OCI-LY1 (cell line): Measurements from ENCODE around the gene STRBP.
A peak's percentile ranks its signal among the peaks of the same experiment; 100 is the strongest.

ENCODE experiments used
- H2AFZ ChIP-seq: fragments of 200-600 bp; sonication (generic), shearing (Covaris generic); 2 replicates; pipeline ENCODE4 v1.6.0; 2014; ENCODE audit warnings: antibody characterized with exemption, mild to moderate bottlenecking, low read length
- H3F3A ChIP-seq: fragments of 200-600 bp; sonication (generic), shearing (Covaris generic); 2 replicates; pipeline ENCODE4 v1.6.0; 2014; ENCODE audit warnings: mild to moderate bottlenecking, antibody characterized with exemption, low read length, moderate library complexity; ENCODE audit not compliant: insufficient read depth
- H3K27ac ChIP-seq: fragments of 200-600 bp; sonication (generic); 2 replicates; pipeline ENCODE4 v1.5.1; 2014; ENCODE audit warnings: low read length, mixed run types, mild to moderate bottlenecking, low read depth; ENCODE audit not compliant: poor library complexity, severe bottlenecking
- H3K27me3 ChIP-seq: fragments of 200-600 bp; sonication (generic); 2 replicates; pipeline ENCODE4 v1.6.0; 2014; ENCODE audit warnings: antibody characterized with exemption, mild to moderate bottlenecking, low read length, moderate library complexity; ENCODE audit not compliant: insufficient read depth
- H3K36me3 ChIP-seq: fragments of 200-600 bp; sonication (generic); 2 replicates; pipeline ENCODE4 v1.6.1; 2014; ENCODE audit warnings: mild to moderate bottlenecking, antibody characterized with exemption, low read length, moderate library complexity, mixed read lengths; ENCODE audit not compliant: insufficient read depth
- H3K4me1 ChIP-seq: fragments of 200-600 bp; sonication (generic); 2 replicates; pipeline ENCODE4 v1.5.1; 2014; ENCODE audit warnings: mild to moderate bottlenecking, low read length, moderate library complexity; ENCODE audit not compliant: insufficient read depth, severe bottlenecking
- H3K4me2 ChIP-seq: fragments of 200-600 bp; sonication (generic), shearing (Covaris generic); 2 replicates; pipeline ENCODE4 v1.6.1; 2014; ENCODE audit warnings: low read length
- H3K4me3 ChIP-seq: fragments of 200-600 bp; sonication (generic); 2 replicates; pipeline ENCODE4 v1.5.1; 2014; ENCODE audit warnings: low read length, low read depth, mild to moderate bottlenecking, mixed read lengths; ENCODE audit not compliant: poor library complexity, severe bottlenecking
- H3K79me2 ChIP-seq: fragments of 200-600 bp; shearing (Covaris generic); 2 replicates; pipeline ENCODE4 v1.6.1; 2016; ENCODE audit warnings: mixed run types, low read length, mixed read lengths; ENCODE audit not compliant: insufficient read depth
- H3K9ac ChIP-seq: fragments of 200-600 bp; sonication (generic), shearing (Covaris generic); 2 replicates; pipeline ENCODE4 v1.6.1; 2014; ENCODE audit warnings: mild to moderate bottlenecking, low read length, mixed read lengths
- H3K9me2 ChIP-seq: fragments of 200-600 bp; sonication (generic), shearing (Covaris generic); 2 replicates; pipeline ENCODE4 v1.6.1; 2014; ENCODE audit warnings: low read depth, mild to moderate bottlenecking, low read length, mixed read lengths
- H3K9me3 ChIP-seq: fragments of 200-600 bp; shearing (Covaris generic); 2 replicates; pipeline ENCODE4 v1.6.1; 2014; ENCODE audit warnings: low read length, mixed read lengths
- H4K20me1 ChIP-seq: fragments of 200-600 bp; sonication (generic), shearing (Covaris generic); 2 replicates; pipeline ENCODE4 v1.6.0; 2016; ENCODE audit warnings: mild to moderate bottlenecking, low read length; ENCODE audit not compliant: insufficient read depth
- EZH2 ChIP-seq: fragments of 200-600 bp; sonication (generic), shearing (Covaris generic); IDR thresholded peaks from 2 replicates; pipeline ENCODE4 v1.8.0; 2017; ENCODE audit warnings: borderline replicate concordance, mixed run types, mild to moderate bottlenecking, antibody characterized with exemption, low read length, moderate library complexity, mixed read lengths
- TF ChIP-seq, protein P1 (sequence below): fragments of 200-600 bp; sonication (generic), shearing (Covaris generic); IDR thresholded peaks from 2 replicates; pipeline ENCODE4 v1.5.1; 2017; ENCODE audit warnings: mild to moderate bottlenecking, antibody characterized with exemption, low read length, moderate library complexity, mixed read lengths

STRBP gene

DNA sequence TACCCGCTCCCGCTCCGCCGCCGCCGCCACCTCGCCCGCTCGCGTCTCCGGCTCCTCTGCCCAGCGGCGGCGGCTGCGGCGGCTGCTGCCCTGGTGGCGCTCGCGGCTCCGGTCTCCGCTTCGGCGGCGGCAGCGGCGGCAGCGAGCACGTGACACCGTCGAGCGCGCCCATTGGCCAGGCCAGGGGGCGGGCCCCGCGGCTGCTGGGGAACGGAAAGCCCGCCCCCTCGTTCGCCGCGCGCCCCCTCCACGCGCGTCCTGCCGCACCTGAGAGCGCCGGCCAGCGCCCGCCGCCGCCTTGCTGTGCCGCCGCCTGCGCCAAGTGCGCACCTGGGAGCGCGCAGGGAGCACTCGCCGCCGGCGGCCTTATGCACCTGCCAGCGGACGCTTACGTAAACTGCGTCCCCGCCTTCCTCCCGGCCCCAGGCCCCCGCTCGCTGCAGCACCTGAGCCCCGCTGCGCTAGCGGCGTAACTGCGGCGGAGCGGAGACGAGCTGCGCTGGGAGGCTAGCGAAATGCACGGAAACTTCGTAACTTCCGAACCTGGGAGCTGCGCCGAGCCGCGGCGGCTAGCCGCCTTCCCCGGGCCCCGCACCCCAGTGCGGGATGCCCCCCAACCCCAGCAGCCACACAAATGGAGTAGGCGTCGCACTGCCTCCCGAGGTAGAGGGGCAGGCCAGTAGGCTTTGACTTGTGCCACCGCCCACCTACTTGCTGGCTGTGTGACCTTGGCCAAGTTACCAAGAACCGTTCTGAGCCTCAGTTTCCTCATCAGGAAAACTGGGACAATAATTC lies at the start of gene STRBP:
Gene STRBP (minus strand): TSS at position 122 of the 795 bp plus-strand sequence. CDS start 84,452 bp downstream, outside the sequence.
- TF ChIP-seq EZH2, result no peak
- TF ChIP-seq, protein P1, sequence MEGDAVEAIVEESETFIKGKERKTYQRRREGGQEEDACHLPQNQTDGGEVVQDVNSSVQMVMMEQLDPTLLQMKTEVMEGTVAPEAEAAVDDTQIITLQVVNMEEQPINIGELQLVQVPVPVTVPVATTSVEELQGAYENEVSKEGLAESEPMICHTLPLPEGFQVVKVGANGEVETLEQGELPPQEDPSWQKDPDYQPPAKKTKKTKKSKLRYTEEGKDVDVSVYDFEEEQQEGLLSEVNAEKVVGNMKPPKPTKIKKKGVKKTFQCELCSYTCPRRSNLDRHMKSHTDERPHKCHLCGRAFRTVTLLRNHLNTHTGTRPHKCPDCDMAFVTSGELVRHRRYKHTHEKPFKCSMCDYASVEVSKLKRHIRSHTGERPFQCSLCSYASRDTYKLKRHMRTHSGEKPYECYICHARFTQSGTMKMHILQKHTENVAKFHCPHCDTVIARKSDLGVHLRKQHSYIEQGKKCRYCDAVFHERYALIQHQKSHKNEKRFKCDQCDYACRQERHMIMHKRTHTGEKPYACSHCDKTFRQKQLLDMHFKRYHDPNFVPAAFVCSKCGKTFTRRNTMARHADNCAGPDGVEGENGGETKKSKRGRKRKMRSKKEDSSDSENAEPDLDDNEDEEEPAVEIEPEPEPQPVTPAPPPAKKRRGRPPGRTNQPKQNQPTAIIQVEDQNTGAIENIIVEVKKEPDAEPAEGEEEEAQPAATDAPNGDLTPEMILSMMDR, result no peak
- peak within 1 kb of the TSS; percentile 91 for H3K4me3 ChIP-seq

DNA sequence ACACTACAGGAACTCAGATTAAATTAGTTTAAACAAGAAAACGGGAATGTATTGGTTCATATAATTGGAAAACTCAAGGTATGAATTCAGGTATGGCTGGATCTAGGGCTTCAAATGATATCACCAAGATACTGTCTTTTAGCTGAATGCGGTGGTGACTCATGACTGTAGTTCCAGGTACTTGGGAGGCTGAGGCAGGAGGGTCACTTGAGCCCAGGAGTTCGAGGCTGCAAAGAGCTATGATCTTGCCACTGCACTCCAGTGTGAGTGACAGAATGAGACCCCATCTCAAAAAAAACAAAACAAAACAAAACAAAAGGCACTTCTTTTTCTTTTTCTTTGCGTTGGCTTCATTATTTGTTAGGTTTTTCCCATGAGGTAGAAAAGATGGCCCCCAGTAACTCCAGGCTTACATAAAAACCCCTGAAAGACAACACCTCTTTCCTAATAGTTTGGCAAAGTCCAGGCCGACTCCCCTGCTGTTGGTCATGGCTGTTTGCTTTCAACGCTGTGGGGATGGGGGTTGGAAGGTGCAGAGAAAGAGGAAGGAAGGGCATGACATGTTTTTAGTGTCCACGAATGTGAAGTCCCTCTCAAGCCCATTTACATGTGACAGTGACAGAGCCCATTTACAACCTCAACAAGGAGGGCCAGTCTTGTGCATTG lies 47.8 kb upstream of the STRBP start:
- H2AFZ ChIP-seq, result no peak overlapping the region
- H3K9ac ChIP-seq, result no peak overlapping the region; the same call in 1 of the 2 replicates
- peak overlapping the region; percentile 46 for H3K27ac ChIP-seq
- H3K9me2 ChIP-seq, result no peaks in the 10 kb centered on the region
- H3K9me3 ChIP-seq, result no peaks in the 10 kb centered on the region
- H3K79me2 ChIP-seq, result no peaks in the 10 kb centered on the region
- no peaks in the 10 kb centered on the region for H3K27me3 ChIP-seq
- H3K4me2 ChIP-seq, result no peak overlapping the region
- no peaks in the 10 kb centered on the region for H3F3A ChIP-seq
- TF ChIP-seq EZH2, result no peak
- TF ChIP-seq, protein P1, result no peak
- no peaks in the 10 kb centered on the region for H4K20me1 ChIP-seq
- H3K36me3 ChIP-seq, result no peaks in the 10 kb centered on the region
- H3K4me1 ChIP-seq, result peaks cover 40% of the 10 kb centered on the region
- H3K4me3 ChIP-seq, result no peak overlapping the region

More for the DNA sequence above, at the start of gene STRBP:
- Histone ChIP-seq H3K9me2 (no peaks in the 10 kb centered on the region), H3F3A (no peaks in the 10 kb centered on the region), H3K4me2 (peak within 1 kb of the TSS; percentile 95), H3K27ac (peak within 1 kb of the TSS; percentile 68), H3K36me3 (no peaks in the 10 kb centered on the region), H3K79me2 (peaks cover 44% of the 10 kb centered on the region), H3K9ac (peak within 1 kb of the TSS; percentile 92), H3K27me3 (no peaks in the 10 kb centered on the region), H3K9me3 (no peaks in the 10 kb centered on the region), H3K4me1 (peaks cover 50% of the 10 kb centered on the region), H4K20me1 (no peaks in the 10 kb centered on the region), H2AFZ (peak within 1 kb of the TSS; percentile 59)

DNA sequence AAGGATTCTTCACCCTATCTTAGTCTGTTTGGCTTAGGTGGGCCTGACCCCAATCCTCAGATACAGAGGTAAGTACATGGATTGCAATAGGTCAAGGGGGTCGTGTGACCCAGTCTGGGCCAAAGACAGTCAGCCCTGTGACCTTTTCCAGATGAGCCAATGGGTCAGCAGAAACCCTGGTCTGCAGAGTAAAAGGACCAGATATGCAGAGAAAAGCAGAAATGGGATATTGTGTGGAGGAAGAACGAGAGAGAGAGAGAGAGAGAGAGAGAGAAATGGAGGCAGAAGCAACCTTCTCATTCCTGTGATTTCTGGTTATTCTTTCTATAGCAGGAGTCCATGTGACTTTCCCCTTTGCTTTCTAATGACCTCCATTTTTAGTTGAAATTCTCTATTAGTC lies 47.2 kb upstream of the STRBP start:
- Histone ChIP-seq H3K4me2 (no peak overlapping the region), H3K9me2 (no peaks in the 10 kb centered on the region), H3K27me3 (no peaks in the 10 kb centered on the region), H3K27ac (peak overlapping the region; percentile 46), H3K79me2 (no peaks in the 10 kb centered on the region), H3K4me1 (peaks cover 35% of the 10 kb centered on the region), H4K20me1 (no peaks in the 10 kb centered on the region), H3K36me3 (no peaks in the 10 kb centered on the region), H3K4me3 (no peak overlapping the region), H2AFZ (no peak overlapping the region), H3F3A (no peaks in the 10 kb centered on the region), H3K9ac (no peak overlapping the region), H3K9me3 (no peaks in the 10 kb centered on the region)
- TF ChIP-seq EZH2, result no peak
- TF ChIP-seq, protein P1, result no peak
